Thyroid gland (tissue), 4 donors: ENCODE measurements around the gene PTPRE. TPM values are rescaled to one million over a fixed set of nuclear protein-coding genes. Genes with fewer than 3 reads are reported as not detected.
A peak's percentile ranks its signal among the peaks of the same experiment; 100 is the strongest.

Experiments
- DNase-seq, 2 donors: peaks; one replicate each; pipeline ENCODE4 v3.0.0-alpha.2; 2019
- H3K27ac ChIP-seq, 3 donors: fragments of 200-600 bp; sonication (generic); 1 replicate in 2 of 3; 2 replicates in 1 of 3; pipeline ENCODE4 v1.5.1; 2016 to 2019; ENCODE audit warnings: mild to moderate bottlenecking in 1 of 3, moderate library complexity in 1 of 3
- H3K27me3 ChIP-seq: fragments of 200-600 bp; sonication (generic); one replicate; pipeline ENCODE4 v1.5.1; 2019
- H3K36me3 ChIP-seq, 2 donors: fragments of 200-600 bp; sonication (generic); one replicate each; pipeline ENCODE4 v1.5.1; 2016 to 2019
- H3K4me1 ChIP-seq, 2 donors: fragments of 200-600 bp; sonication (generic); one replicate each; pipeline ENCODE4 v1.5.1; 2017 to 2019
- H3K4me3 ChIP-seq, 3 donors: fragments of 200-600 bp; sonication (generic); replicated peaks in 1 of 3; 1 replicate in 2 of 3; 2 replicates in 1 of 3; pipeline ENCODE4 v1.5.1; 2016; ENCODE audit warnings: mild to moderate bottlenecking in 1 of 3
- H3K9me3 ChIP-seq: fragments of 200-600 bp; sonication (generic); one replicate; pipeline ENCODE4 v1.5.1; 2017
- POLR2A ChIP-seq, 2 donors: fragments of 450-650 bp; IDR thresholded peaks; one replicate each; pipeline ENCODE4 v1.6.1; 2017; ENCODE audit warnings: antibody characterized with exemption in 2 of 2, mild to moderate bottlenecking in 2 of 2, moderate library complexity in 1 of 2
- WGBS, 2 donors: methylation state at CpG; one replicate each; pipeline ENCODE4 v1.1.5; 2017; 5-methylcytosine and 5-hydroxymethylcytosine counted together
- intact Hi-C: fragments of 100-400 bp; cut with DNase I; formaldehyde crosslinking; loops from one replicate; pipeline ENCODE4 v1.15.1; 2023
- total RNA-seq, 4 donors: library from RNA; depleted of rRNA; stranded (reverse); fragments of >200 nt; gene quantifications; one replicate each; pipeline ENCODE4 v1.2.3, GENCODE V29; 2016
- TF ChIP-seq, protein P1 (sequence below), 6 experiments: fragments of 200-600 bp in 3 of 6; fragments of 450-650 bp in 3 of 6; sonication (generic) in 3 of 6; IDR thresholded peaks; one replicate each; pipeline ENCODE4 v1.5.1; 2016 to 2019; ENCODE audit warnings: antibody characterized with exemption in 6 of 6, mild to moderate bottlenecking in 2 of 6, inconsistent platforms in 1 of 6, moderate library complexity in 1 of 6

The PTPRE gene
- total RNA-seq, 4 donors from 2014 or later, result 16.8 to 25.0 (median 19.4) TPM

DNA sequence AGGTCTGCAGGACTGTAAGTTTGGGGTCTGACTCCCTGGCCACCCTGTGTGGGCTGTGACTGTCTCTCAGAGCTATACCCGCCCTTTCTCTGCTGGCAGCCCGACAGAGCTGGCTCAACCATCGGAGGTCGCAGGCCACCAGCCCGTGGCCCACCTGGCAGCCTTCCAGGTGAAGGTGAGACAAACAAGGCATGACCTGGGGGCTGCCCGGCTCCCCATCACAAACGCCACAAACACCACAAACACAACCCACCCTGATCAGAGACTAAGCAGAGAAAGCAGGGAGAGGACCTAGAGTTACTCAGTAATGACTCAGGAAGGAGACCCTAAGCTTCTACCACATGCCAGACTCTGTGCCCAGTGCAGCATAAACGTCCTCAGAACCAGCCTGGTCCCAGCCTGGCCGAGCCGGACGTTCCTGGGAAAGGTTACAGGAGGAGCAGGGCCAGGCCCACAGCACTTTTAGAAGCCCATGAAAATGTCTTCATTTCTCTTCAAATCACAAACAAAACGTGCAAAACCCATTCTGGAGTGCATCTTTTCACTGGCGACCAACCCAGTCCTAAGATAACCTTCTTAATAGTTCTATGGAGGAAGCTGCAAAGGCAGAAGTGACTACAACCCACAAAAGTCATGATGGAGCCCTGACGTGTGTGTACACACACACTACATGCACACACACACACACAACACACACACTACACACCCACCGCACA lies 152.5 kb downstream of the PTPRE start:
- no peak overlapping the region for H3K4me3 ChIP-seq
- no peaks in the 10 kb centered on the region for H3K36me3 ChIP-seq
- H3K4me1 ChIP-seq, result peaks cover 0 to 22% of the 10 kb centered on the region in 2 donors
- TF ChIP-seq, protein P1, sequence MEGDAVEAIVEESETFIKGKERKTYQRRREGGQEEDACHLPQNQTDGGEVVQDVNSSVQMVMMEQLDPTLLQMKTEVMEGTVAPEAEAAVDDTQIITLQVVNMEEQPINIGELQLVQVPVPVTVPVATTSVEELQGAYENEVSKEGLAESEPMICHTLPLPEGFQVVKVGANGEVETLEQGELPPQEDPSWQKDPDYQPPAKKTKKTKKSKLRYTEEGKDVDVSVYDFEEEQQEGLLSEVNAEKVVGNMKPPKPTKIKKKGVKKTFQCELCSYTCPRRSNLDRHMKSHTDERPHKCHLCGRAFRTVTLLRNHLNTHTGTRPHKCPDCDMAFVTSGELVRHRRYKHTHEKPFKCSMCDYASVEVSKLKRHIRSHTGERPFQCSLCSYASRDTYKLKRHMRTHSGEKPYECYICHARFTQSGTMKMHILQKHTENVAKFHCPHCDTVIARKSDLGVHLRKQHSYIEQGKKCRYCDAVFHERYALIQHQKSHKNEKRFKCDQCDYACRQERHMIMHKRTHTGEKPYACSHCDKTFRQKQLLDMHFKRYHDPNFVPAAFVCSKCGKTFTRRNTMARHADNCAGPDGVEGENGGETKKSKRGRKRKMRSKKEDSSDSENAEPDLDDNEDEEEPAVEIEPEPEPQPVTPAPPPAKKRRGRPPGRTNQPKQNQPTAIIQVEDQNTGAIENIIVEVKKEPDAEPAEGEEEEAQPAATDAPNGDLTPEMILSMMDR (IDR thresholded peaks at IDR 0.05), result no peak
- no peak for TF ChIP-seq POLR2A (IDR thresholded peaks at IDR 0.05)
- H3K27me3 ChIP-seq, result no peaks in the 10 kb centered on the region
- intact Hi-C loops, result no loop called here
- H3K9me3 ChIP-seq, result no peaks in the 10 kb centered on the region
- WGBS, 2 donors, result 78 to 80% methylated on average over 15 of the region's 15 CpGs
- H3K27ac ChIP-seq, result no peak overlapping the region
- no peak for DNase-seq

DNA sequence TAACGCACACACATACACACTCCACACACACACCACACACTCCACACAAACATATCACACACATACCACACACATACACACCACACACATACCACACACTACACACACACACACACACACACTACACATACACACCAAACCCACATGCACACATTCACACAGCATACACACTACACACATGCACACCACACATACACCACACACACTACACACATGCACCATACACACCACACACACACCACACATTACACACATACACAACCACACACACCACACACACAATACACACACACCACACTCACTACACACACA lies 153.0 kb downstream of the PTPRE start:
- Histone ChIP-seq H3K4me1 (peaks cover 0 to 23% of the 10 kb centered on the region in 2 donors), H3K4me3 (no peak overlapping the region), H3K27ac (no peak overlapping the region), H3K9me3 (no peaks in the 10 kb centered on the region), H3K36me3 (no peaks in the 10 kb centered on the region), H3K27me3 (no peaks in the 10 kb centered on the region)
- DNase-seq, result no peak
- TF ChIP-seq, protein P1 (IDR thresholded peaks at IDR 0.05), result no peak
- intact Hi-C loops, result no loop called here
- WGBS, 2 donors, result 0 to 96% methylated on average over 1 of the region's 1 CpG

DNA sequence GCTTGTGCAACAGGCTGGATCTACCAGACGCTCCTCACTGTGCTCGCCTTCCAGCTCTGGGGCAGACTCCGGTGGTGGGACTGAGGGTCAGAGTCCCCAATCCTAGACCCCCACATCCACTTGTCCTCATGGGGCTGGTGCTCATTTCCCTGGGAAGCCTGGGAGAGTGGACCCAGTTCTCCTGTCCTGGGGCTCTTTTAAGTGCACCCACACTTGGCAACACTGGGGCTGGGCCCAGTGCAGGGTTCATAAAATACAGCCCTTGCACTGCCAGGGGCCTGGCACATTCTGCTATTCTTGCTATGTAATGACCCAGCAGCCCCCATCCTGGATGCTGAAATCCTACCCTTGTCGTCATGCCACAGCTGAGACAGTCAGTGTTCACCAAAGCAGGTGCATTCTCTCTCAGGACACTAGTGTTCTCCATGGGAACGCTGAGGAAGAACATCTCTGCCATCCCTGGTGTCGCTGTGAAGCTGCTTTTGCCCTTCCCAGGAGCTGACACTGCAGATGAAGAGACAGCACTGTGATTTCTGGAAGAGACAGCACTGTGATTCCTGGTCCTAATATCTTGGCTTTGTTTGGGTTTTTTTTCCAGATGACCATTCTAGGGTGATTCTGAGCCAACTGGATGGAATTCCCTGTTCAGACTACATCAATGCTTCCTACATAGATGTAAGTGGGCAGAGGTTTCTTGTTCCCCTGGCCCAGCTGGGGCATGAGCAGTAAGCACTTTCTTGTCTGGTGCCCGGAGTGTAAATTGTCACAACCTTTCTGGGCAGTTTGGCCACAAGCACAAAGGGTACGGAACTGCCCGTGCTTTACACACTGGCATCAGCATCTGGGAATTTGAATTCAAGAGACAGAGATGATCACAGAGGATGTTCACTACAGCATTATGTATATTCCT lies 153.7 kb downstream of the PTPRE start:
- Histone ChIP-seq H3K4me3 (no peak overlapping the region), H3K36me3 (no peaks in the 10 kb centered on the region), H3K4me1 (peaks cover 0 to 23% of the 10 kb centered on the region in 2 donors), H3K9me3 (no peaks in the 10 kb centered on the region), H3K27ac (no peak overlapping the region), H3K27me3 (no peaks in the 10 kb centered on the region)
- no peak for TF ChIP-seq POLR2A (IDR thresholded peaks at IDR 0.05)
- no peak for DNase-seq
- 90 to 94% methylated on average over 9 of the region's 9 CpGs for WGBS, 2 donors
- intact Hi-C loops, result no loop called here

DNA sequence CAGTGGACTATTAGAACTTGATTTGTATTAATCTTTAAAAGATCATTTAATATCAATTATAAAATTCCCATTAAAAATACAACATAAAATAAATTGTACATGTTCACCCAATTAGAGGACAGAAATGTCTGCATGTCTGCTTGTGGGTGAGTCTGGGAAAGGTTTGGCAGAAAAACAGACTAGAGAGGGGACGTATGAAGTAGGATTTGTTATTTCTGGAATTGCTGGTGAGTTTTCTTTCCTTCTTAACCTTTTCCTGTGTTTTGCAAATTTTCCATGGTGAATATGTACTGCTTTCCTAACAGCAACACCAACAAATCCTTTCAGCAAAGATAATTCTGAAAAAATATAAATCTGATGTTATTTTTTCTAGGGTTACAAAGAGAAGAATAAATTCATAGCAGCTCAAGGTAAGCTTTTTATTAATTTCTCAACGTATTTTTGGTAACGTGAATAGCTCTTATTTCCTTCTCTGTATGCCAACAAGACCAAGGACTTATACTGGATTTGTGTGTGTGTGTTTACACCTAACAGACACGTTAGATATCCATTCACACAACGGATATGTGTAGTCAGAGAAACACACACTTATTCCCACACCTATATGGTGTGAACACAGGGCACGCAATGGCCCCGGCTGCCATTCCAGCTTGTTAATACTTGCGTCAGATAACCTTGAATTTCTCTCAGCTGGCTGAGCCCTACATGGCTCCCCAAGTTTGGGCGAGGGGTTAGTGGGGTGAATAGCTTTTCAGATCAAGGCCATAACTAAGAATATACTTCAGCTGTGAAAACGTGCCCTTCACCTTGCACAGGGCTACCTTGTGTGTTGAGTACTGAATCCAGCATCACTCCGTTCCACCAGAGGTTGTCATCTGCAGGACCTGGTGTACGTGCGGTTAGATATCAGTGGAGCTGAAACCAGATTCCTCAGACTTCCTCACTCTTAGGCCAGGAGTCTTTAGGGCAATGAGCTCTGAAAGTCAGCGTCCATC lies 154.7 kb downstream of the PTPRE start:
- 75 to 79% methylated on average over 14 of the region's 14 CpGs for WGBS, 2 donors
- TF ChIP-seq POLR2A (IDR thresholded peaks at IDR 0.05), result no peak
- TF ChIP-seq, protein P1 (IDR thresholded peaks at IDR 0.05), result no peak
- peaks cover 0 to 23% of the 10 kb centered on the region in 2 donors for H3K4me1 ChIP-seq
- H3K4me3 ChIP-seq, result no peak overlapping the region
- intact Hi-C loops, result no loop called here
- H3K27me3 ChIP-seq, result no peaks in the 10 kb centered on the region
- H3K9me3 ChIP-seq, result no peaks in the 10 kb centered on the region
- no peaks in the 10 kb centered on the region for H3K36me3 ChIP-seq
- H3K27ac ChIP-seq, result peak overlapping the region in 1 of 3 donors; percentile 58
- DNase-seq, result no peak

DNA sequence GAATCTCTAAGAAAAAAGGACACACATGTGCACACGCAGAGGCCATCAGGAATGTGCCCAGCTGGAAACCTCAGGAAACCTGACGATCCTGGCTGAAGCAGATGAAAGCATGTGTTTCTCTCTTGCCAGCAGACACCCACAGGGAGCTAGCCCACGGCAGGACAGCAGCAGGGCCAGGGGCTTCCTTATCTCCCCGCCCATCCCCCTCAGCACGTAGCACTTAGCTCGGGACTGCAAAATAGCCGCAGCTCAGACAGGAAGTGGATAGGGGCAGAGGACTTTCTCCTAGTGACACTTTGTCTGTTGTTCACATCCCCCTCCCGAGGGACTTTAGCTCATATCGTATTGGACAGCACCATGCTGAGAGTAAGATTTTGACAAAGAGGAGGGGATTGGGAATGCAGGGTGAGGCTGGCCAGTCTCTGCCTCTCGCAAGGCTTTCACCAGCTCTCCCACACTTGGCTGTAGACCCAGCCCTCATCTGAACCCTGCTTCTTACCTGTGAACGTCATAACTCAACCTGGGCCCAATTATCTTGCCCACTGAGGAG lies 155.5 kb downstream of the PTPRE start:
- intact Hi-C loops, result no loop called here
- Histone ChIP-seq H3K27me3 (no peaks in the 10 kb centered on the region), H3K9me3 (no peaks in the 10 kb centered on the region), H3K36me3 (no peaks in the 10 kb centered on the region), H3K27ac (peak overlapping the region in 2 of 3 donors; percentile 30 to 58), H3K4me3 (no peak overlapping the region), H3K4me1 (peaks cover 0 to 23% of the 10 kb centered on the region in 2 donors)
- TF ChIP-seq POLR2A (IDR thresholded peaks at IDR 0.05), result no peak
- TF ChIP-seq, protein P1 (IDR thresholded peaks at IDR 0.05), result no peak
- no peak for DNase-seq
- WGBS, 2 donors, result 45 to 48% methylated on average over 11 of the region's 11 CpGs
